ENCODE data around the gene KRT39. TPM values are rescaled to one million over a fixed set of nuclear protein-coding genes. Genes with fewer than 3 reads are reported as not detected.
"Not testable (repeated sequence)": the region's sequence is repeated elsewhere in the genome, so short reads cannot be mapped to it uniquely, and the experiment has no call there.

The KRT39 gene
- total and polyA plus RNA-seq, 5 experiments from 2014 or later, result not detected

DNA sequence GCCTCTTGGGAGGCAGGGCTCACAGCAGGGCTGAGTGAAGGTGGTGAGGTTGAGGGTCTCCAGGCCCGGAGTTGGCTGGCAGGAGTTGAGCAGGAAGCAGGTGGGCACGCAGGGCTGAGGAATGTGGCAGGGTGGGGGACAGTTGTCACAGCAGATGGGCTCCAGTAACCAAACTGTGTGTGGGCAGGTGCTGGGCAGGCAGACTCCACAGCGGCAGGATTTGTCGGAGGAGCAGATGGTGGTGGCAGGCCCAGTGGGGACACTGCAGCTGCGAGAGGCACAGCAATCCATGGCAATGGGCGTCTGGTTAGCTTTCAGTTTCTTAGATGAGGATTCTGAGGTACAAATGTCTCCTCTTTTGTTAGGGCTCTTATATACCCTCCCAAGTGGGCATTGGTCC lies 32.8 kb upstream of the KRT39 start, which contains the start of gene KRTAP3-2:
TSS of gene KRTAP3-2 (minus strand) at position 344 of the 400 bp plus-strand sequence. CDS start at position 291, 53 bp downstream.
- H3K27me3 Mint-ChIP-seq, result peaks cover 25 to 45% (median 35%) of the 10 kb centered on the region in 5 donors
- H3K4me3 Mint-ChIP-seq, result not testable (repeated sequence)

DNA sequence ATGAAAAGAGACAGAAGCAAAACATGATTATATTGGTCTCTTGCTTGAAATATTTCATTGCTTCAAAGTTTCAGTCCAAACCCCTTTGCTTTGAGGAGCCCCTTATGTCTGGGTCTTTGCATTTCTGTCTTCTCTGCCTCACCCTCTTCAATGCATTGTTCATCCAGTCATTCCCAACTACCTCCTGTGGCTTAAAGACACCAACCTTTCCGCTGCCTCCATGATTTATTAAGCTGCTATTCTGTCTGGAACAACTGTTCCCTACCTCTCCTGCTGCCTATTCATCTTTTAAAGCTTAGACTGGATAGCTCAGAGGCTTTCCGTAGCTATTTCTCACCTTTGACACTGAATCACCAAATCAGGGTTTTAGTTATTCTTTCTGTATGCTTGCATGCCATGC lies 30.6 kb upstream of the KRT39 start:
- H3K36me3 Mint-ChIP-seq, result peaks cover 0 to 4% (median 2%) of the 10 kb centered on the region in 3 donors
- no peak overlapping the region for H3K4me3 Mint-ChIP-seq
- H3K4me1 Mint-ChIP-seq, result peaks cover 0 to 2% (median 0%) of the 10 kb centered on the region in 4 donors
- no peak for ATAC-seq
- H3K27me3 Mint-ChIP-seq, result peaks cover 30 to 57% (median 50%) of the 10 kb centered on the region in 5 donors
- no peaks in the 10 kb centered on the region for H3K9me3 Mint-ChIP-seq
- POLR2A ChIA-PET, result no interaction called here
- H3K27ac Mint-ChIP-seq, result no peak overlapping the region
- no peak for DNase-seq

More for the DNA sequence above, 32.8 kb upstream of the KRT39 start, which contains the start of gene KRTAP3-2:
- H3K4me1 Mint-ChIP-seq, DNase-seq, H3K36me3 Mint-ChIP-seq, POLR2A ChIA-PET, H3K9me3 Mint-ChIP-seq, ATAC-seq: not testable (repeated sequence)
- peak within 1 kb of the TSS in 1 of 10 donors; percentile 68 for H3K27ac Mint-ChIP-seq

GRCh38 chr17:40996829-40997228 lies 30.1 kb upstream of the KRT39 start:
- POLR2A ChIA-PET, result no interaction called here
- no peak for ATAC-seq
- H3K36me3 Mint-ChIP-seq, result peaks cover 0 to 7% (median 4%) of the 10 kb centered on the region in 3 donors
- peaks cover 0 to 2% (median 0%) of the 10 kb centered on the region in 4 donors for H3K4me1 Mint-ChIP-seq
- peaks cover 32 to 62% (median 51%) of the 10 kb centered on the region in 5 donors for H3K27me3 Mint-ChIP-seq
- H3K4me3 Mint-ChIP-seq, result no peak overlapping the region
- no peak for DNase-seq
- no peak overlapping the region for H3K27ac Mint-ChIP-seq
- H3K9me3 Mint-ChIP-seq, result no peaks in the 10 kb centered on the region

GRCh38 chr17:40995116-40995515 lies 28.4 kb upstream of the KRT39 start:
- H3K4me1 Mint-ChIP-seq, result peaks cover 0 to 2% (median 0%) of the 10 kb centered on the region in 4 donors
- ATAC-seq (no peak), DNase-seq (no peak)
- H3K27me3 Mint-ChIP-seq, result peaks cover 30 to 62% (median 48%) of the 10 kb centered on the region in 5 donors
- H3K9me3 Mint-ChIP-seq, result no peaks in the 10 kb centered on the region
- peaks cover 0 to 7% (median 4%) of the 10 kb centered on the region in 3 donors for H3K36me3 Mint-ChIP-seq
- H3K4me3 Mint-ChIP-seq, result no peak overlapping the region
- H3K27ac Mint-ChIP-seq, result no peak overlapping the region
- POLR2A ChIA-PET, result no interaction called here

DNA sequence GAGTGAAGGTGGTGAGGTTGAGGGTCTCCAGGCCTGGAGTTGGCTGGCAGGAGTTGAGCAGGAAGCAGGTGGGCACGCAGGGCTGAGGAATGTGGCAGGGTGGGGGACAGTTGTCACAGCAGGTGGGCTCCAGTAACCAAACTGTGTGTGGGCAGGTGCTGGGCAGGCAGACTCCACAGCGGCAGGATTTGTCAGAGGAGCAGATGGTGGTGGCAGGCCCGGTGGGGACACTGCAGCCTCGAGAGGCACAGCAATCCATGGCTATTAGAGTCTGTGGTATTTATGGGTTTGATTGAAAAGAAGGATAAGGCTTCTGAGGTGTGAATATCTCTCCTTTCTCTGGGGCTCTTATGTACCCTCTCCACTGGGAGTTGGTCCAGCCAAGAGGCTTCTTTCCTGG lies 27.1 kb upstream of the KRT39 start, which contains the start of gene KRTAP3-3:
TSS of gene KRTAP3-3 (minus strand) at position 326 of the 400 bp plus-strand sequence. CDS start at position 259, 67 bp downstream.
- no peak for ATAC-seq
- H3K27ac Mint-ChIP-seq, result no peak within 1 kb of the TSS
- POLR2A ChIA-PET, result no interaction called here

DNA sequence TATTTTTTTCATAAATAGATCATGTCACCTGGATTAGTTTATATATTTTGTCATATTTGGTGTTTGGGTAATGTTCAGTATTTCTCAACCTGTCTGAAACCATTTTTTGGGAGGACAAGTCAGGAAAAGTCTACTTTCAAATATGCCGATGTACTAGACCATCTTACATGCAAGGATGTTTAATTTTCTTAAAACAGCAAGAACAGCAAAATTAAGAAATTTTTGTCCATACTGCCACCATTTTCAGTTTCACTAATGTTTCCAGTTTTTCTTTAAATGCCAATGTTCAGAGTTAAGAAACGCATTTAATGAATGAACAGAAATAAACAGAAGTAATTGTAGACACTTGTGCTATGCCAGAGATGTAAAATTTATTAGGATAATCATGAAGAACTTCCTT lies 26.3 kb upstream of the KRT39 start:
- POLR2A ChIA-PET, result no interaction called here
- Mint-ChIP-seq H3K9me3 (no peaks in the 10 kb centered on the region), H3K27ac (no peak overlapping the region), H3K4me3 (no peak overlapping the region), H3K27me3 (peaks cover 27 to 48% (median 41%) of the 10 kb centered on the region in 5 donors), H3K4me1 (peaks cover 0 to 2% (median 0%) of the 10 kb centered on the region in 4 donors), H3K36me3 (peaks cover 0 to 7% (median 4%) of the 10 kb centered on the region in 3 donors)
- no peak for ATAC-seq
- no peak for DNase-seq

More for the DNA sequence above, 27.1 kb upstream of the KRT39 start, which contains the start of gene KRTAP3-3:
- peaks cover 0 to 2% (median 0%) of the 10 kb centered on the region in 4 donors for H3K4me1 Mint-ChIP-seq
- no peaks in the 10 kb centered on the region for H3K9me3 Mint-ChIP-seq
- H3K4me3 Mint-ChIP-seq, result no peak within 1 kb of the TSS
- DNase-seq, result no peak
- peaks cover 28 to 54% (median 40%) of the 10 kb centered on the region in 5 donors for H3K27me3 Mint-ChIP-seq
- H3K36me3 Mint-ChIP-seq, result peaks cover 0 to 7% (median 4%) of the 10 kb centered on the region in 3 donors

- H3K4me1 Mint-ChIP-seq, result peaks cover 0 to 2% (median 0%) of the 10 kb centered on the region in 4 donors
- POLR2A ChIA-PET, result no interaction called here
- H3K4me3 Mint-ChIP-seq, result no peak overlapping the region
- peaks cover 23 to 47% (median 38%) of the 10 kb centered on the region in 5 donors for H3K27me3 Mint-ChIP-seq
- peaks cover 0 to 7% (median 4%) of the 10 kb centered on the region in 3 donors for H3K36me3 Mint-ChIP-seq
- DNase-seq (no peak), ATAC-seq (no peak)
- no peak overlapping the region for H3K27ac Mint-ChIP-seq
- no peaks in the 10 kb centered on the region for H3K9me3 Mint-ChIP-seq
Measured at GRCh38 chr17:40992666-40993065, 25.9 kb upstream of the KRT39 start.

DNA sequence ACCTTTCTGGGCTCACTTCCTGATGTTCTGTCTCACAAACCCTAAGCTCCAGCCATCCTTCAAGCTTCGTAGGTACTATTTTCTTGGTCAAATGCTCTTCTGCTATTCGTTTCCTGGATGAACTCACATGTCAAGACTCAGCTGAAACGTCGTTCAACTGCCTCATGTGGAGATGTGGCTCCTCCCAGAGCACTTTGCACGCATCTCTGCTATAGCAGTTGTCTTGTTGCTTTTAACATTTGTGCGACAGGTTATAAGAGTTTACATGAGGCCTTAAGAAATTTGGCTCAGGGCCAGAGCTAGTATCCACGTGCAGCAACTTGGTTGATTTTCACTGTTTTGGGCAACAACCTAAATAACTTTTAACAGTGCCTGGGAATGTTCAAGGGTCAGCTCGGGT lies 20.2 kb upstream of the KRT39 start:
- no peak for ATAC-seq
- peaks cover 0 to 2% (median 0%) of the 10 kb centered on the region in 4 donors for H3K4me1 Mint-ChIP-seq
- no peaks in the 10 kb centered on the region for H3K9me3 Mint-ChIP-seq
- no peaks in the 10 kb centered on the region for H3K36me3 Mint-ChIP-seq
- no peak overlapping the region for H3K27ac Mint-ChIP-seq
- no peak overlapping the region for H3K4me3 Mint-ChIP-seq
- DNase-seq, result no peak
- POLR2A ChIA-PET, result no interaction called here
- H3K27me3 Mint-ChIP-seq, result peaks cover 3 to 26% (median 11%) of the 10 kb centered on the region in 5 donors

DNA sequence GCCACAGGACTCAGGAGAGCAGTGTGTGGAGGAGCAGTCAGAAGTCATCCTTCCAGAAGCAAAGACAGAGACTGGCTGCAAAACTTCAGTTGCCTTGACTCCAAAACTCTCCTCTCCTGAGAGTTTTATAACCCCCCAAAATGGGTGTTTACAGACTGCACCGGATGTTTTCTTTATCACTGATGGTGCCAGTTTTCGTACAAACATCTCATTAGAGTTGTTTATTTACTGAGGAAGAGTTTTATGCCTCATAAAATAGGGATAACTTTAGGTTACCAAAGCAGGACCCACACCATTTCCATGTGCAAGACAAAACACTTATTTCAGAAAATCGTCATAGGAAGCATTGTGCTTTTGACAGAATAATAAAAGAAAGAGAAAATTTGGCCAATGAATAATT lies 17.5 kb upstream of the KRT39 start, which contains the start of gene KRT40:
TSS of gene KRT40 (minus strand) at position 101 of the 400 bp plus-strand sequence. CDS start at position 48, 53 bp downstream.
- Mint-ChIP-seq H3K36me3 (no peaks in the 10 kb centered on the region), H3K27me3 (peaks cover 6 to 23% (median 10%) of the 10 kb centered on the region in 5 donors), H3K4me3 (no peak within 1 kb of the TSS), H3K9me3 (no peaks in the 10 kb centered on the region), H3K4me1 (peaks cover 0 to 2% (median under 1%) of the 10 kb centered on the region in 4 donors), H3K27ac (no peak within 1 kb of the TSS)
- POLR2A ChIA-PET, result interaction anchor here (0.5 kb wide), 1 partner anchor 575 kb away, joined by 3 read pairs; no protein-coding TSS in a partner anchor
- ATAC-seq (no peak), DNase-seq (no peak)

GRCh38 chr17:40981115-40981514 lies 14.4 kb upstream of the KRT39 start:
- H3K4me1 Mint-ChIP-seq, result peaks cover 0 to 2% (median 0%) of the 10 kb centered on the region in 4 donors
- POLR2A ChIA-PET, result no interaction called here

GRCh38 chr17:40980596-40980995 lies 13.8 kb upstream of the KRT39 start:
- Mint-ChIP-seq H3K4me3 (no peak overlapping the region), H3K4me1 (peaks cover 0 to 2% (median 0%) of the 10 kb centered on the region in 4 donors), H3K9me3 (no peaks in the 10 kb centered on the region), H3K36me3 (no peaks in the 10 kb centered on the region), H3K27me3 (peaks cover 6 to 21% (median 15%) of the 10 kb centered on the region in 5 donors), H3K27ac (no peak overlapping the region)
- ATAC-seq (no peak), DNase-seq (no peak)
- POLR2A ChIA-PET, result no interaction called here

More at GRCh38 chr17:40981115-40981514, 14.4 kb upstream of the KRT39 start:
- no peak overlapping the region for H3K27ac Mint-ChIP-seq
- no peak overlapping the region for H3K4me3 Mint-ChIP-seq
- no peaks in the 10 kb centered on the region for H3K9me3 Mint-ChIP-seq
- H3K36me3 Mint-ChIP-seq, result no peaks in the 10 kb centered on the region
- peaks cover 6 to 20% (median 10%) of the 10 kb centered on the region in 5 donors for H3K27me3 Mint-ChIP-seq
- no peak for ATAC-seq
- no peak for DNase-seq

DNA sequence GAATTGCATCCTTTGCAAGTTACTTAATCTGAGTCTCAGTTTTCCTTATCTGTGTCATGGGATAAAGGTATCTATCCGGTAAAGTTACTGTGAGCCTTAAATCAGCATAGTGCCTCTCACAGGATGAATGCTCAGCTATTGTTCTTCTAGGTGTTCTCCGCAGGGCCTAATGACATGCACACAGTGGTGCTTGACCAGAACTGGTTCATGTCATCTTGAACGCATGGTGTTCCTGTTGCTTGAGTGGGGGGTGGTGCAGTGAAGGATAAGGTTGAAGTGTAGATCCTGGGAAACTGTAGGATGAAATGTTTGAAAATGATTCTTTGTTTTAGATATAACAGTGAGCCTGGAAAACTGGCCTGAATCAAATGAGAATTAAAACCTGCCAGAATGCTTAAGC lies 13.4 kb upstream of the KRT39 start:
- Mint-ChIP-seq H3K4me1 (peaks cover 0 to 2% (median 0%) of the 10 kb centered on the region in 4 donors), H3K4me3 (no peak overlapping the region), H3K27ac (no peak overlapping the region), H3K9me3 (no peaks in the 10 kb centered on the region), H3K27me3 (peaks cover 5 to 25% (median 19%) of the 10 kb centered on the region in 5 donors), H3K36me3 (no peaks in the 10 kb centered on the region)
- POLR2A ChIA-PET, result no interaction called here
- ATAC-seq, result no peak
- DNase-seq, result no peak

GRCh38 chr17:40978575-40979151 lies 11.9 kb upstream of the KRT39 start:
- Mint-ChIP-seq H3K36me3 (no peaks in the 10 kb centered on the region), H3K9me3 (no peaks in the 10 kb centered on the region), H3K27me3 (peaks cover 5 to 24% (median 14%) of the 10 kb centered on the region in 5 donors), H3K4me3 (no peak overlapping the region), H3K27ac (no peak overlapping the region), H3K4me1 (peaks cover 0 to 2% (median 0%) of the 10 kb centered on the region in 4 donors)
- POLR2A ChIA-PET, result no interaction called here
- no peak for DNase-seq
- no peak for ATAC-seq
